Transverse colon (tissue), 4 donors: ENCODE data around the gene BOD1. TPM values are rescaled to one million over a fixed set of nuclear protein-coding genes. Genes with fewer than 3 reads are reported as not detected.

Experiments used
- DNase-seq: peaks from one replicate; pipeline ENCODE4 v3.0.0-alpha.2; 2019
- H3K27ac ChIP-seq, 4 donors: fragments of 200-600 bp; sonication (generic); 2 replicates each; pipeline ENCODE4 v1.5.1; 2016 to 2018; ENCODE audit warnings: inconsistent platforms in 4 of 4
- H3K27me3 ChIP-seq: fragments of 200-600 bp; sonication (generic); 2 replicates; pipeline ENCODE4 v1.5.1; 2017; ENCODE audit warnings: inconsistent platforms
- H3K36me3 ChIP-seq, 4 donors: fragments of 200-600 bp; sonication (generic); 2 replicates each; pipeline ENCODE4 v1.5.1; 2017 to 2019; ENCODE audit warnings: inconsistent platforms in 4 of 4
- H3K4me1 ChIP-seq, 4 donors: fragments of 200-600 bp; sonication (generic); 2 replicates each; pipeline ENCODE4 v1.5.1; 2017 to 2020; ENCODE audit warnings: inconsistent platforms in 4 of 4
- H3K4me3 ChIP-seq, 4 donors: fragments of 200-600 bp; sonication (generic); 1 replicate in 1 of 4; 2 replicates in 3 of 4; pipeline versions ENCODE4 v1.5.1 to v1.6.1; 2017 to 2019; ENCODE audit warnings: inconsistent platforms in 4 of 4
- H3K9me3 ChIP-seq, 2 donors: fragments of 200-600 bp; sonication (generic); 2 replicates each; pipeline ENCODE4 v1.5.1; 2017 to 2019; ENCODE audit warnings: inconsistent platforms in 2 of 2
- EP300 ChIP-seq: sonication (generic); formaldehyde crosslinking; IDR thresholded peaks from one replicate; pipeline ENCODE4 v1.6.1; 2017; ENCODE audit warnings: antibody characterized with exemption, low read depth
- POLR2A ChIP-seq: fragments of 450-650 bp; IDR thresholded peaks from one replicate; pipeline ENCODE4 v1.6.1; 2016; ENCODE audit warnings: antibody characterized with exemption, mild to moderate bottlenecking, moderate library complexity
- POLR2AphosphoS5 ChIP-seq, 3 donors: sonication (generic); formaldehyde crosslinking; IDR thresholded peaks; one replicate each; pipeline ENCODE4 v1.6.1; 2016; ENCODE audit warnings: antibody characterized with exemption in 3 of 3
- WGBS, 2 donors: methylation state at CpG; one replicate each; pipeline ENCODE4 v1.1.5; 2018; ENCODE audit warnings: low coverage in 1 of 2; 5-methylcytosine and 5-hydroxymethylcytosine counted together
- in situ Hi-C, 4 donors: fragments of 200-750 bp; cut with MboI; loops; one replicate each; pipeline versions ENCODE4 v1.15.0 to v1.15.1; 2017; ENCODE audit warnings: low sequenced_read_pairs in 3 of 4, low pct_ligation_motif_present in 1 of 4, low pct_unique_long_range_greater_than_20kb in 1 of 4
- intact Hi-C: fragments of 100-400 bp; cut with DNase I; formaldehyde crosslinking; loops from one replicate; pipeline ENCODE4 v1.15.1; 2023; ENCODE audit warnings: low total_unique reads
- total RNA-seq, 4 donors: library from RNA; depleted of rRNA; stranded (reverse); fragments of >200 nt; gene quantifications; one replicate each; pipeline ENCODE4 v1.1.0, GENCODE V29; 2016
- TF ChIP-seq, protein P1 (sequence below), 5 experiments: fragments of 200-600 bp in 3 of 5; fragments of 450-650 bp in 2 of 5; sonication (generic) in 3 of 5; IDR thresholded peaks; 1 replicate in 2 of 5; 2 replicates in 3 of 5; pipeline ENCODE4 v1.5.1; 2016 to 2017; ENCODE audit warnings: antibody characterized with exemption in 5 of 5, inconsistent platforms in 3 of 5, mild to moderate bottlenecking in 2 of 5, moderate library complexity in 1 of 5

The BOD1 gene
- total RNA-seq, 4 donors from 2014 or later: 5.6 to 38.6 (median 26.7) TPM

DNA sequence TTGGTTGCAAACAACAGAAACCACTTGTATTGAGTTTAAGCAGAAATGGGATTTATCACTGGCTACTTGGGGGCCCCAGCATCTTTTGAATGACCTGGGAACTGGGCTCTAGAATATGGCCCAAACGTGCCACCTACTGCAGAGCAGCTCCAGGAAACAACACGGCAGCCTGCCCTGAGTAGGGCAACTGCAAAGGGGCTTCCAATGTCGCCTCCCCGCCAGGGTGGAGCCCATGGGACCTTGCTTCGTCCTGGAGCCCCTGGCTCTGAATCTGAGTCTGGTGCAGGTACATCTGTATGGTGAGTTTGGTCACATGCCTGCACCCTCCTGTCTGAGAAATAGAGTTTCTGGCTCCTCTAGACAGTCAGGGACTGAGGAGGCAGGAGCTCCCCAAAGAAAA, 38.6 kb downstream of the BOD1 start:
- DNase-seq: no peak
- Histone ChIP-seq H3K4me3 (no peak overlapping the region), H3K27me3 (peaks cover 1% of the 10 kb centered on the region), H3K9me3 (no peaks in the 10 kb centered on the region), H3K36me3 (no peaks in the 10 kb centered on the region), H3K27ac (no peak overlapping the region), H3K4me1 (peaks cover 0 to 4% (median 1%) of the 10 kb centered on the region in 4 donors)
- intact Hi-C loops: loop anchor here (10.0 kb wide), 1 partner anchor 283 kb away; no protein-coding TSS in a partner anchor
- in situ Hi-C loops: loop anchor here in 1 of 4 donors (10.0 kb wide), 1 partner anchor 283 kb away; no protein-coding TSS in a partner anchor
- 69 to 90% methylated on average over 2 to 5 of the region's 5 CpGs for WGBS, 2 donors
- TF ChIP-seq POLR2AphosphoS5 (IDR thresholded peaks at IDR 0.05) (no peak), POLR2A (no peak), EP300 (no peak)
- TF ChIP-seq, protein P1, sequence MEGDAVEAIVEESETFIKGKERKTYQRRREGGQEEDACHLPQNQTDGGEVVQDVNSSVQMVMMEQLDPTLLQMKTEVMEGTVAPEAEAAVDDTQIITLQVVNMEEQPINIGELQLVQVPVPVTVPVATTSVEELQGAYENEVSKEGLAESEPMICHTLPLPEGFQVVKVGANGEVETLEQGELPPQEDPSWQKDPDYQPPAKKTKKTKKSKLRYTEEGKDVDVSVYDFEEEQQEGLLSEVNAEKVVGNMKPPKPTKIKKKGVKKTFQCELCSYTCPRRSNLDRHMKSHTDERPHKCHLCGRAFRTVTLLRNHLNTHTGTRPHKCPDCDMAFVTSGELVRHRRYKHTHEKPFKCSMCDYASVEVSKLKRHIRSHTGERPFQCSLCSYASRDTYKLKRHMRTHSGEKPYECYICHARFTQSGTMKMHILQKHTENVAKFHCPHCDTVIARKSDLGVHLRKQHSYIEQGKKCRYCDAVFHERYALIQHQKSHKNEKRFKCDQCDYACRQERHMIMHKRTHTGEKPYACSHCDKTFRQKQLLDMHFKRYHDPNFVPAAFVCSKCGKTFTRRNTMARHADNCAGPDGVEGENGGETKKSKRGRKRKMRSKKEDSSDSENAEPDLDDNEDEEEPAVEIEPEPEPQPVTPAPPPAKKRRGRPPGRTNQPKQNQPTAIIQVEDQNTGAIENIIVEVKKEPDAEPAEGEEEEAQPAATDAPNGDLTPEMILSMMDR (IDR thresholded peaks at IDR 0.05): no peak

GRCh38 chr5:173577166-173577565, 39.3 kb downstream of the BOD1 start:
- intact Hi-C loops (loop anchor here (10.0 kb wide), 1 partner anchor 282 kb away; no protein-coding TSS in a partner anchor), in situ Hi-C loops (loop anchor here in 1 of 4 donors (10.0 kb wide), 1 partner anchor 282 kb away; no protein-coding TSS in a partner anchor)
- Histone ChIP-seq H3K36me3 (no peaks in the 10 kb centered on the region), H3K9me3 (no peaks in the 10 kb centered on the region), H3K27ac (no peak overlapping the region), H3K27me3 (peaks cover 8% of the 10 kb centered on the region), H3K4me3 (no peak overlapping the region), H3K4me1 (peaks cover 0 to 7% (median 2%) of the 10 kb centered on the region in 4 donors)
- no peak for DNase-seq
- no peak for TF ChIP-seq EP300
- no peak for TF ChIP-seq POLR2AphosphoS5 (IDR thresholded peaks at IDR 0.05)
- TF ChIP-seq, protein P1 (IDR thresholded peaks at IDR 0.05): no peak
- TF ChIP-seq POLR2A: no peak
- WGBS, 2 donors: 71 to 100% methylated on average over 1 to 3 of the region's 3 CpGs

DNA sequence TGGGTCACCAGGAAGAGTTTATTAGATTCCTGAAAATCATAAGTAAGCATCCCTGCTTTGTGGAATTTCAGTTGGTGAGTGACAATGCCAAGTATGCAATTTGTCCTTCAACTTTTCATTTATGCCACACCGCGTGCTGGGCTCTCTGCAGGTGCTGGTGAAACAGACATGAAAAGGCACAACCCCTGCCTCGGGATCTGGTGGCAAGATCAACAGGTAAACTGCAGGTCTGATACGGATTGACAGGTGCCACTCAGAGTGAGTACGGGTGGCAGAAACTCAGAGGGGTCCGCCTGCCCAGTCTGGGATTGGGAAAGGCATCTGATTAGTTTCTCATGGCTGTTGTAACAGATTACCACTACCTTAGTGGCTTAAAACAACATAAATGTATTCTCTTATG, 40.5 kb downstream of the BOD1 start:
- intact Hi-C loops (loop anchor here (10.0 kb wide), 1 partner anchor 281 kb away; no protein-coding TSS in a partner anchor), in situ Hi-C loops (loop anchor here in 1 of 4 donors (10.0 kb wide), 1 partner anchor 281 kb away; no protein-coding TSS in a partner anchor)
- no peak for DNase-seq

GRCh38 chr5:173574983-173575382, 41.5 kb downstream of the BOD1 start:
- 67 to 75% methylated on average over 1 to 8 of the region's 8 CpGs for WGBS, 2 donors
- Histone ChIP-seq H3K9me3 (no peaks in the 10 kb centered on the region), H3K4me1 (peaks cover 0 to 7% (median 2%) of the 10 kb centered on the region in 4 donors), H3K4me3 (no peak overlapping the region), H3K27ac (no peak overlapping the region), H3K27me3 (peaks cover 8% of the 10 kb centered on the region), H3K36me3 (no peaks in the 10 kb centered on the region)
- in situ Hi-C loops (loop anchor here in 2 of 4 donors (10.0 to 25.0 kb wide), 2 partner anchors 263 to 280 kb away; no protein-coding TSS in a partner anchor), intact Hi-C loops (loop anchor here (10.0 kb wide), 1 partner anchor 280 kb away; no protein-coding TSS in a partner anchor)
- TF ChIP-seq POLR2AphosphoS5 (IDR thresholded peaks at IDR 0.05) (no peak), POLR2A (no peak), EP300 (no peak)
- TF ChIP-seq, protein P1 (IDR thresholded peaks at IDR 0.05): no peak
- no peak for DNase-seq

More for the DNA sequence above, 40.5 kb downstream of the BOD1 start:
- Histone ChIP-seq H3K36me3 (no peaks in the 10 kb centered on the region), H3K27ac (no peak overlapping the region), H3K4me3 (no peak overlapping the region), H3K27me3 (peaks cover 8% of the 10 kb centered on the region), H3K9me3 (no peaks in the 10 kb centered on the region), H3K4me1 (peaks cover 0 to 7% (median 2%) of the 10 kb centered on the region in 4 donors)
- WGBS, 2 donors: 84% methylated on average over 6 of the region's 6 CpGs; no CpG with 5 or more reads in 1 of the 2 donors
- TF ChIP-seq EP300 (no peak), POLR2AphosphoS5 (IDR thresholded peaks at IDR 0.05) (no peak), POLR2A (no peak)
- TF ChIP-seq, protein P1 (IDR thresholded peaks at IDR 0.05): no peak
